AG09319 (cell line): Measurements from ENCODE around the gene SLC25A28.

Experiments
- DNase-seq: peaks from one replicate; pipeline ENCODE4 v3.0.0-alpha.2; 2010; ENCODE audit warnings: low read depth; ENCODE audit errors: extremely low read depth
- TF ChIP-seq, protein P1 (sequence below): IDR thresholded peaks from 2 replicates; pipeline ENCODE4 v1.5.1; 2011; ENCODE audit warnings: low read depth, mild to moderate bottlenecking, inconsistent platforms, low read length, moderate library complexity

The SLC25A28 gene

DNA sequence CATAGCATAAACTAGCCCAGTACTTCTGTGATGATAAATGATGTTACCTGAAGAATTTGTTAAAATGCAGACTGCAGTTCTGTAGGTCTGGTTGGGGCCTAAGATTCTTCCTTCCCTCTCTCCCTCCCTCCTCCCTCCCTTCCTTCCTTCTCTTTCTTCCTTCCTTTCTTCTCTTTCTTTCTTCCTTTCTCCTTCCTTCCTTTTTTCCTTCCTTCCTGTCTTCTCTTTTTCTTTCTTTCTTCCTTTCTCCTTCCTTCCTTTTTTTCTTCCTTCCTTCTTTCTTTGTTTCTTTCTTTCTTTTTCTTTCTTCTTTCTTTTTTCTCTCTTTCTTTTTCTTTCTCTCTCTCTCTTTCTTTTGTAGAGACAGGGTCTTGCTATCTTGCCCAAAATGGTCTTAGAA is 3.7 kb upstream of the SLC25A28 start:
- DNase-seq: no peak

DNA sequence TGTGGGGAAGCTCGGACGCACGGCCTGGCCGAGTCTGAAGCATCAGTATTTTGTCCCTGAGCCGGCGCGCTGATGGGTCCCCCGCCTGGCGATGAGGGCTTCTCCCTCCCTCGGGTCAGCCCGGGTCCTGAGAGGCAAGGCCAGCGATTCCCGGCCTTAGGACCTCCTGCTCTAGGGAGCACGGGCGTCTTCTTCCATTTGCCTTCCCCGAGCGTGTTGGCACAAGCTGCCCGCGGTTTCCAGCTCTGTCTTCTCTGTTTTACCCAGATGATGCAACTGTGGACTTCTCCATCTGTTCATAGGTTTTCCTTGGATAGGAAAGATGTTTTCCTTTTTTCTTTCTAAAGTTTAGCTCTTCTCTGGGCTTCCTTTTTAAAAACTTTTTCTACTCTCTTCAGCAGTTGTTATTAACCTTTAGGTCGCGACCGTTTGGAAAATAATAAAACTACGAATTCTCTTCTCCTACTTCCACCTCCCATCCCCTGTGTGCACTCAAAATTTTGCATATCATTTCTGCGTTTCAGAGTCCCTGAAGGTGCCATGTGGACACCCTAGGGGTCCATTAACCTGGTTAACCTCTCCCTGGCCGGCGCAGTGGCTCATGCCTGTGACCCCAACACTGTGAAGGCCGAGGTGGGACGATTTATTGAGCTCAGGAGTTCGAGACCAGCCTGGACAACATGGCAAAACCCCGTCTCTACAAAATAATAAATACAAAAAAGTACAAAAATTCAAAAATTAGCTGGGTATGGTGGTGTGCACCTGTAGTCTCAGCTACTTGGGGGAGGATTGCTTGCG is 1.4 kb upstream of the SLC25A28 start:
- TF ChIP-seq, protein P1, sequence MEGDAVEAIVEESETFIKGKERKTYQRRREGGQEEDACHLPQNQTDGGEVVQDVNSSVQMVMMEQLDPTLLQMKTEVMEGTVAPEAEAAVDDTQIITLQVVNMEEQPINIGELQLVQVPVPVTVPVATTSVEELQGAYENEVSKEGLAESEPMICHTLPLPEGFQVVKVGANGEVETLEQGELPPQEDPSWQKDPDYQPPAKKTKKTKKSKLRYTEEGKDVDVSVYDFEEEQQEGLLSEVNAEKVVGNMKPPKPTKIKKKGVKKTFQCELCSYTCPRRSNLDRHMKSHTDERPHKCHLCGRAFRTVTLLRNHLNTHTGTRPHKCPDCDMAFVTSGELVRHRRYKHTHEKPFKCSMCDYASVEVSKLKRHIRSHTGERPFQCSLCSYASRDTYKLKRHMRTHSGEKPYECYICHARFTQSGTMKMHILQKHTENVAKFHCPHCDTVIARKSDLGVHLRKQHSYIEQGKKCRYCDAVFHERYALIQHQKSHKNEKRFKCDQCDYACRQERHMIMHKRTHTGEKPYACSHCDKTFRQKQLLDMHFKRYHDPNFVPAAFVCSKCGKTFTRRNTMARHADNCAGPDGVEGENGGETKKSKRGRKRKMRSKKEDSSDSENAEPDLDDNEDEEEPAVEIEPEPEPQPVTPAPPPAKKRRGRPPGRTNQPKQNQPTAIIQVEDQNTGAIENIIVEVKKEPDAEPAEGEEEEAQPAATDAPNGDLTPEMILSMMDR: no peak
- DNase-seq: peak; percentile 50

More for the DNA sequence above, 3.7 kb upstream of the SLC25A28 start:
- TF ChIP-seq, protein P1: no peak

DNA sequence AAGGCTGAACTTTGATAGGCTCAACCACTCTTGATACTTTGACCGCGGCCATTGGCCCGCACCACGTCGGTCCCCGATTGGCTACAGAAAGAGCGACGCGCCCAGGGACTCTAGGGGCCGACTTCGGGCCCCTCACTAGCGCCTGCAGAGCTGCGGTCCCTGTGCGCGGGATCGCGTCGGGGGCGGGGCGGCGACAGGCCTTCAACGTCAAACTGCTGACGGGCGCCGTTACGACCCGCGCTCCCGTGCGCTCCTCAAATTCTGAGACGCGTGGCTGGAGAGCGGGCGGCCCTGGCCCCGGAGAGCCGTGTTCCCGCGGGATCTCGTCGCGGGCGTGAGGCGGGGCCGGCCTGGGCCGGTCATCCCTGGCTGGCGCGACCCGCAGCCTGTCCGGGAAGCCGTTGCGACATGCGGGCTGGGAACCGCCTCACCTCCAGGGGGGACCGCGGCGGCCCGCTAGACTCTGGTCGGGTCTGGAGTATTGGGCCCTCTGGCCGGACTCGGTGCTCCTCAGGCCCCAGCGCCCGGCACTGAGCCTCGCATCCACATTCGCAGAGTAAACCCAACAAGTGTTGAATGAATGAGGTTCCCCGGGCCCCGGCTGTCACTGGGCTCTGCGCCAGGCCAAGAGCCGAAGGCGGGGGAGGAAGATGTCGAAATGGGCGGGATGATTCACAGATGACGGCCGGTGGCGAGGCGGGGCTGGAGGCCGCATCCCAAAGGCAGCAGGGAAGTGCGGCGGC is 643 bp upstream of the SLC25A28 start:
- peak; percentile 87 for DNase-seq
- TF ChIP-seq, protein P1: no peak

DNA sequence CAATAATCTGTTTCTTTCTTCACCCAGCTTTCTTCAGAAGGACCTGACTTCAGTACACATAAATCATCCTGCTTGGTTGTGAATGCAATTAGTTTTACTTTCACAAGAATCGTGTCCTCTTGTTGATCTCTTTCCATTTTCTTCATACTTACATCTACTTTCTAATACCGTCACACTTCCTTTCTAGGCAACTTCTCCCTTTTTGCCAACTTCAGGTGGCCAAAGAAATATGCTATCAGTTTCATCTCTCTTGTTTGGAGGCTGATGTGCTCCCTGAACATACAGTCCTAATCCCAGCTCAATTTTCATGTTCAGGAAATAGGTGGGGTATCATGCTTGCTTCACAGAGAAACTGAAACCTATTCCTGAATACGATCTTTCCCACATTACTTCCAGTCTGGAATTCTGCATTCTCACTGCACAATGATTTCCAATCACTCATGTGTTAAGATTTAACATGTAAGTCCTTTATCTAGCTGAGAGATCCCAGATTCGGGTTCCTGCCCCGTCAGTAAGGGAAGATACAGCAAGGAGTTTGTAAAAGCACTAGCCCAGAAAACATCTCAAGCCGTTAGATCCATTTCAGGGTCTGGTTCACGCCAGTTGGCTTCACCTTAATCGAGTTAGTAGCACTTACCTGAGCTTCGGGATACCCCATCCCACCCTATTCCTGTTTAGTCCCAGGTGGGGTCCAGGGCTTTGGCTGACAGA is 994 bp downstream of the SLC25A28 start:
- DNase-seq: no peak
- TF ChIP-seq, protein P1: no peak

DNA sequence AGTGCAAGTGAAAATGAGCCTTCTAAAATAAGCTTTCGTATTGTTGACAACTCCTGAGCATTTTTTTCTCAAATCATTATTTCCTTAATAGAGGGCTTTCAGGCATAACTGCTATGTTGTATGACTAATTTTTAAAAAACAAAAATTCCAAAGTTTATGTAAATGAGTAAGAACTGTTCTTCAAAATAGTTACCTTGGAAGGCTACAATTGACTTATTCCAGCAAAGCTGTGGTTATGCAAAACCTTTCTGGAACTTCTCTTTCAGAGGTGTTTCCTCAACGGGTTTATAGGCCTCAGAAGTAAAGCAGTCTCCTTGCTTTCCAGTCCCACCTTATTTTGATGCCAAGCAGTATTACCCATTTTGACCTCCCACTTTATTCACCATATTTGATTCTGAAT is 2.5 kb downstream of the SLC25A28 start:
- TF ChIP-seq, protein P1: no peak
- DNase-seq: no peak

DNA sequence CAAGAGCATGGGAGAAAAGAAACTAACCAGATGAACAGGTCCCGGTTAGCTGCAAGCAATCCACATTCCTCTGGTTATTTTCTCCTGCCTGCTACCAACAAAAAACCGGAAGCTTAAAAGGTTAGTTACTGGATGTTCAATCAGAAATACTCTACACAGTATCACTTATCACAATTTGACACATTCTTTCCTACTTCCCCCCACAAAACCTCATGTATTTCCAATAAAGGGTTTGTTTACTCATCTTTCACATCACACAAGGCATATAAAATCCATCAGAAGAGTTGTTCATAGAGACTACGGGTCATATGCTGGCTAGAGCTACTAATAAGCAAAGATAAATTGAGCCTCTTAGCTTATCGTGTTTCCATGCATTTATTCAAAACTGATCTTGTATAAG is 4.8 kb downstream of the SLC25A28 start:
- DNase-seq: no peak
- TF ChIP-seq, protein P1: no peak
